ENCODE measurements around the gene DNAH8. TPM values are rescaled to one million over a fixed set of nuclear protein-coding genes. Genes with fewer than 3 reads are reported as not detected.
A peak's percentile ranks its signal among the peaks of the same experiment; 100 is the strongest.

The DNAH8 gene
- total RNA-seq, 1 donor from 2014 or later = 1.1 TPM

DNA sequence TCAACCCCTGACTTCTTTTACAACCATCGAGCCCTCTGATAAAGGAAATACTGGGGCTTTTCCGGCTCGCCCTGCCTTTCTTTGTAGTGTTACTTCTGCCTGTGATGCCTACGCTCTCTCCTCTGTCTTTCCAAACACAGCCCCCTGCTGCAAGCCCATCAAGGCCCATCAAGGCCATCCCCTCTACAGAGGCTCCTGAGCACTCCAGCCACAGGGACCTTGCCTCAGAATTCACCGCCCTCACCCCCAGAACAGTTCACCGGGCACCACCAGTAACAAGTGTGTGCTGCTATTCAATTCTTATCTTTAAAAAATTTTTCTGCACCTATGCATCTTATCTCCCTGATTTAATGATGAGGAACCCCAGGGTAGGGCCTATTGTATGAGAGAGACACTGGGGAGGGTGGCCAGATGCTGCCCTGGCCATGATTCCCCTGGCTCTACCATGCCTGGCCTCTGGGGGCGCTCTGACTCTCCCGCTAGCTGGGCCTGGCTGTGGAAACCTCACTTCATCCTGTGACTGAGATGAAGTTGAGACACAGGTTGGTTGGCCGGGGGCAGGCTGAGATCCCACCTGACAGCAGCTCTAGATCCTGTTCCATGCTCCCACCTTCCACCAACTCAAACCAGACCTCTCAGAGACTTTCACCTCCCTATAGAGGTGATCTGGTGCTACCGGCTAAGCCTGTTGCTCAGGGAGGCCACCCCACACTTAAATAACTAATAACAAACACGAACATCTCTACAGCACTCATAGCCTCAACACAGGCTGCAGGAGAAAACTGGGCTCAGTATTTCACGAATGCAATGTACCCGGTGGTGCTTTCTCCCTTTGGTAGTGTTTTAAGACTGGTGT lies 314.3 kb downstream of the DNAH8 start:
- Histone ChIP-seq H3K79me2 (ENCODE audit: low read depth) (no peaks in the 10 kb centered on the region), H3K4me2 (no peak overlapping the region), H3K27me3 (peaks cover 20% of the 10 kb centered on the region), H3F3A (ENCODE audit: low read depth) (no peaks in the 10 kb centered on the region), H3K9me3 (ENCODE audit: low read depth) (no peaks in the 10 kb centered on the region), H4K20me1 (ENCODE audit: low read depth) (no peaks in the 10 kb centered on the region), H2AFZ (replicated peaks) (no peak overlapping the region), H3K9ac (no peak overlapping the region), H3K36me3 (no peaks in the 10 kb centered on the region), H3K4me3 (no peak overlapping the region), H3K27ac (no peak overlapping the region), H3K4me1 (no peaks in the 10 kb centered on the region)
- peak; percentile 61 for DNase-seq (ENCODE audit: low spot score)
- Mint-ChIP-seq H3K4me3 (peak overlapping the region; percentile 27), H3K27me3 (ENCODE audit: insufficient read depth, low read depth) (peaks cover 5% of the 10 kb centered on the region), H3K4me1 (no peaks in the 10 kb centered on the region), H3K36me3 (no peaks in the 10 kb centered on the region), H3K9me3 (no peaks in the 10 kb centered on the region), H3K27ac (no peak overlapping the region)
- TF ChIP-seq CTCF (IDR thresholded peaks at IDR 0.05) (peak; percentile 87), EZH2phosphoT487 (IDR thresholded peaks at IDR 0.05) (no peak), EZH2 (IDR thresholded peaks at IDR 0.05) (no peak)

DNA sequence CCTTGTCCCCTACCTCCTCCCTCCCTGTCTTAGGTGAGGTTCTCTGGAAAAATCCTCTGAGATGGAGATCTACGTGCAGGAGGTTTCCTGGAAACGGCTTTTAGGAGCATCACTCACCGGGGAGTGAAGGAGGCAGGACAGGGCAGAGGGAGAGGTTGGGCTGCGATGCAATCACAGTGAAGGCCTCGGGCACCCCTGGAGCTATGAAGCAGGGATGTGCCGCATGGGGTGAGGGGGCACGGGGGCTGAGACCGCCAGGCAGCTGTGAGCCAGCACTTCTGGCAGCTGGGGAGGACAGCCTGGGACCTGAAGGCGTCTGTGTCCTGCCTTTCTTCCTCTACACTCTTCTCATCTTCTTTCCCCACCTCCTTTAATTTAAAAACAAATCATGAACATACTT lies 320.6 kb downstream of the DNAH8 start:
- peaks cover 6% of the 10 kb centered on the region for H3K27me3 Mint-ChIP-seq (ENCODE audit: insufficient read depth, low read depth)
- H3K9ac ChIP-seq = no peak overlapping the region
- no peak overlapping the region for H3K4me3 Mint-ChIP-seq
- no peak overlapping the region for H3K27ac ChIP-seq
- no peaks in the 10 kb centered on the region for H3K79me2 ChIP-seq (ENCODE audit: low read depth)
- H3K27ac Mint-ChIP-seq = no peak overlapping the region
- TF ChIP-seq EZH2 (IDR thresholded peaks at IDR 0.05) (no peak), EZH2phosphoT487 (IDR thresholded peaks at IDR 0.05) (no peak), CTCF (IDR thresholded peaks at IDR 0.05) (no peak)
- H3K27me3 ChIP-seq = peaks cover 31% of the 10 kb centered on the region
- no peaks in the 10 kb centered on the region for H3K9me3 Mint-ChIP-seq
- H3K36me3 Mint-ChIP-seq = no peaks in the 10 kb centered on the region
- no peak overlapping the region for H3K4me3 ChIP-seq
- H4K20me1 ChIP-seq (ENCODE audit: low read depth) = no peaks in the 10 kb centered on the region
- H3K9me3 ChIP-seq (ENCODE audit: low read depth) = no peaks in the 10 kb centered on the region
- H3F3A ChIP-seq (ENCODE audit: low read depth) = no peaks in the 10 kb centered on the region
- DNase-seq (ENCODE audit: low spot score) = no peak
- peaks cover 8% of the 10 kb centered on the region for H3K4me1 Mint-ChIP-seq
- H2AFZ ChIP-seq (replicated peaks) = no peak overlapping the region
- peaks cover 16% of the 10 kb centered on the region for H3K4me1 ChIP-seq
- H3K36me3 ChIP-seq = no peaks in the 10 kb centered on the region
- no peak overlapping the region for H3K4me2 ChIP-seq

GRCh38 chr6:39037082-39037508 lies 322.0 kb downstream of the DNAH8 start:
- H3K27ac ChIP-seq = no peak overlapping the region
- Mint-ChIP-seq H3K27me3 (ENCODE audit: insufficient read depth, low read depth) (peaks cover 6% of the 10 kb centered on the region), H3K4me3 (no peak overlapping the region)

GRCh38 chr6:39037707-39038106 lies 322.6 kb downstream of the DNAH8 start:
- Mint-ChIP-seq H3K4me1 (peaks cover 8% of the 10 kb centered on the region), H3K27me3 (ENCODE audit: insufficient read depth, low read depth) (peaks cover 6% of the 10 kb centered on the region), H3K27ac (no peak overlapping the region), H3K9me3 (no peaks in the 10 kb centered on the region), H3K36me3 (no peaks in the 10 kb centered on the region), H3K4me3 (no peak overlapping the region)
- Histone ChIP-seq H3K4me3 (no peak overlapping the region), H3F3A (ENCODE audit: low read depth) (no peaks in the 10 kb centered on the region), H3K79me2 (ENCODE audit: low read depth) (no peaks in the 10 kb centered on the region), H4K20me1 (ENCODE audit: low read depth) (no peaks in the 10 kb centered on the region), H3K36me3 (no peaks in the 10 kb centered on the region), H3K9me3 (ENCODE audit: low read depth) (no peaks in the 10 kb centered on the region), H3K27me3 (peaks cover 26% of the 10 kb centered on the region), H3K4me2 (no peak overlapping the region), H3K27ac (no peak overlapping the region), H3K9ac (no peak overlapping the region), H3K4me1 (peaks cover 16% of the 10 kb centered on the region), H2AFZ (replicated peaks) (no peak overlapping the region)
- no peak for DNase-seq (ENCODE audit: low spot score)
- TF ChIP-seq EZH2phosphoT487 (IDR thresholded peaks at IDR 0.05) = no peak
- no peak for TF ChIP-seq EZH2 (IDR thresholded peaks at IDR 0.05)
- TF ChIP-seq CTCF (IDR thresholded peaks at IDR 0.05) = no peak

More at GRCh38 chr6:39037082-39037508, 322.0 kb downstream of the DNAH8 start:
- Mint-ChIP-seq H3K4me1 (peaks cover 8% of the 10 kb centered on the region), H3K9me3 (no peaks in the 10 kb centered on the region), H3K27ac (no peak overlapping the region), H3K36me3 (no peaks in the 10 kb centered on the region)
- H3K79me2 ChIP-seq (ENCODE audit: low read depth) = no peaks in the 10 kb centered on the region
- H3K4me3 ChIP-seq = no peak overlapping the region
- no peak overlapping the region for H2AFZ ChIP-seq (replicated peaks)
- TF ChIP-seq EZH2 (IDR thresholded peaks at IDR 0.05) = no peak
- TF ChIP-seq EZH2phosphoT487 (IDR thresholded peaks at IDR 0.05) = no peak
- H3K9me3 ChIP-seq (ENCODE audit: low read depth) = no peaks in the 10 kb centered on the region
- no peaks in the 10 kb centered on the region for H3F3A ChIP-seq (ENCODE audit: low read depth)
- peak; percentile 26 for DNase-seq (ENCODE audit: low spot score)
- H3K9ac ChIP-seq = no peak overlapping the region
- H4K20me1 ChIP-seq (ENCODE audit: low read depth) = no peaks in the 10 kb centered on the region
- H3K27me3 ChIP-seq = peaks cover 28% of the 10 kb centered on the region
- H3K36me3 ChIP-seq = no peaks in the 10 kb centered on the region
- H3K4me1 ChIP-seq = peaks cover 16% of the 10 kb centered on the region
- H3K4me2 ChIP-seq = no peak overlapping the region

All from neural progenitor cell (in vitro differentiated cells).